OCI-LY7 (cell line): ENCODE data around the gene OR4C15. TPM values are rescaled to one million over a fixed set of nuclear protein-coding genes. Genes with fewer than 3 reads are reported as not detected.

ENCODE experiments used
- total RNA-seq, 2 experiments: library from RNA; depleted of rRNA in 1 of 2; stranded (reverse); fragments of >200 nt in 1 of 2; shearing (Covaris generic) in 1 of 2; gene quantifications; 2 replicates each; pipeline ENCODE4 v1.2.3, GENCODE V29; 2014 to 2022

Gene OR4C15
- total RNA-seq, 2 experiments from 2014 or later = not detected

Other genes starting within 250 kb of the OR4C15 start
- not detected in 2 replicates for gene OR4A16, start 211.3 kb upstream of the OR4C15 start, total RNA-seq (2014; rRNA removed; shearing (Covaris generic))
- gene OR4A16, start 211.3 kb upstream of the OR4C15 start, total RNA-seq (2022) = not detected in 2 replicates
- gene OR4A15, start 186.5 kb upstream of the OR4C15 start, total RNA-seq (2014; rRNA removed; shearing (Covaris generic)) = not detected in 2 replicates
- gene OR4A15, start 186.5 kb upstream of the OR4C15 start, total RNA-seq (2022) = not detected in 2 replicates
- not detected in 2 replicates for gene OR4C16, start 17.7 kb downstream of the OR4C15 start, total RNA-seq (2014; rRNA removed; shearing (Covaris generic))
- gene OR4C16, start 17.7 kb downstream of the OR4C15 start, total RNA-seq (2022) = not detected in 2 replicates
- gene OR4C11, start 53.2 kb downstream of the OR4C15 start, total RNA-seq (2014; rRNA removed; shearing (Covaris generic)) = not detected in 2 replicates
- not detected in 2 replicates for gene OR4C11, start 53.2 kb downstream of the OR4C15 start, total RNA-seq (2022)
- not detected in 2 replicates for gene OR4P4, start 80.6 kb downstream of the OR4C15 start, total RNA-seq (2014; rRNA removed; shearing (Covaris generic))
- gene OR4P4, start 80.6 kb downstream of the OR4C15 start, total RNA-seq (2022) = not detected in 2 replicates
- not detected in 2 replicates for gene OR4S2, start 93.9 kb downstream of the OR4C15 start, total RNA-seq (2014; rRNA removed; shearing (Covaris generic))
- gene OR4S2, start 93.9 kb downstream of the OR4C15 start, total RNA-seq (2022) = not detected in 2 replicates
- not detected in 2 replicates for gene OR4C6, start 107.7 kb downstream of the OR4C15 start, total RNA-seq (2014; rRNA removed; shearing (Covaris generic))
- gene OR4C6, start 107.7 kb downstream of the OR4C15 start, total RNA-seq (2022) = not detected in 2 replicates
- gene OR5D13, start 219.0 kb downstream of the OR4C15 start, total RNA-seq (2014; rRNA removed; shearing (Covaris generic)) = not detected in 2 replicates
- gene OR5D13, start 219.0 kb downstream of the OR4C15 start, total RNA-seq (2022) = not detected in 2 replicates
- not detected in 2 replicates for gene OR5D14, start 241.1 kb downstream of the OR4C15 start, total RNA-seq (2014; rRNA removed; shearing (Covaris generic))
- not detected in 2 replicates for gene OR5D14, start 241.1 kb downstream of the OR4C15 start, total RNA-seq (2022)